ENCODE measurements around the gene AMER1.

DNA sequence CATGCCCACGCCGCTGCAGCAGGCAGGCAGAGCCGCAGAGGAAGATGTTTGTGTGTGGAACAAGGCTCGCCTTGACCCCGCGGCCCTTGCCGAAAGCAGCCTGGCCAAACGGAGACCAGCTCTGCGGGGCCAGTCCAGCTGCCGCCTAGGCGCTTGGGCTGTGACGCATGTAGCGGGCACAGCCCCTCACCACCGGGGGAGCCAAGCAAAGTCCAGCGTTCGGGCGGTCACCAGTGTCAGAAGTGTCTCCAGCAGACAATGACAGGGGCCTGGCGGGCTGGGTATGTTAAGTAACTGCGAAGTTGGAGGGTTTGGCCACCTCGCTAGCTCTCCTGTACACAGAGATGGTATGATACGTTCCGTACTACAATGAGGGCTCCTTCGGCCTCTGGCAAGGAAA, 1.3 kb downstream of the AMER1 start:
- no peak for TF ChIP-seq CTCF (IDR thresholded peaks at IDR 0.05; ENCODE audit: insufficient read depth, low read depth, low read length)
- TF ChIP-seq EZH2 (IDR thresholded peaks at IDR 0.05; ENCODE audit: insufficient read depth, low read length): no peak

Measured in astrocyte (in vitro differentiated cells and primary cell).